SH-SY5Y (cell line): ENCODE measurements around the gene OXT.

Source experiments
- GATA2 ChIP-seq: IDR thresholded peaks from 2 replicates; pipeline ENCODE4 v1.6.1; 2011; ENCODE audit warnings: mild to moderate bottlenecking, low read depth, low read length
- GATA3 ChIP-seq: IDR thresholded peaks from 2 replicates; pipeline ENCODE4 v1.6.1; 2011; ENCODE audit warnings: low read depth, mild to moderate bottlenecking, low read length, moderate library complexity

DNA sequence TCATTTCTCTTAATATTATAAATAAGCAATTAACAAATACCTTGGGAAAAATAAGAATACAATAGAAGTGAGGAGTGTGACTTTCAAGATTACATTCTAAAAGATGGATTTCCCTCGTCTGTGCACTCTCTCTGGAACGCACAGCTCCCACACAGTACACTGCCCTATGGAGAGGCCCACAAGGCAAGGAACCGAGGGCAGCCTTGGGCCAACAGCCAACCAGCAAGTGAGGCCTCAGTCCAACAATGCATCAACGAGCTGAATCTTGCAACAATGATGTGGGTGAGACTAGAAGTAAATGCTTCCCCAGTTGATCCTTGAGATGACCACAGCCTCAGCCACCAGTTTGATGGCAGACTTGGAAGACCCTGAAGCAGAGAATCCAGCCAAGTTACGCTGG lies 47.6 kb downstream of the OXT start:
- TF ChIP-seq GATA2 = no peak
- no peak for TF ChIP-seq GATA3
